SH-SY5Y (cell line): ENCODE measurements around the gene PTPN14.

Experiments used
- GATA2 ChIP-seq: IDR thresholded peaks from 2 replicates; pipeline ENCODE4 v1.6.1; 2011; ENCODE audit warnings: mild to moderate bottlenecking, low read depth, low read length
- GATA3 ChIP-seq: IDR thresholded peaks from 2 replicates; pipeline ENCODE4 v1.6.1; 2011; ENCODE audit warnings: low read depth, mild to moderate bottlenecking, low read length, moderate library complexity

DNA sequence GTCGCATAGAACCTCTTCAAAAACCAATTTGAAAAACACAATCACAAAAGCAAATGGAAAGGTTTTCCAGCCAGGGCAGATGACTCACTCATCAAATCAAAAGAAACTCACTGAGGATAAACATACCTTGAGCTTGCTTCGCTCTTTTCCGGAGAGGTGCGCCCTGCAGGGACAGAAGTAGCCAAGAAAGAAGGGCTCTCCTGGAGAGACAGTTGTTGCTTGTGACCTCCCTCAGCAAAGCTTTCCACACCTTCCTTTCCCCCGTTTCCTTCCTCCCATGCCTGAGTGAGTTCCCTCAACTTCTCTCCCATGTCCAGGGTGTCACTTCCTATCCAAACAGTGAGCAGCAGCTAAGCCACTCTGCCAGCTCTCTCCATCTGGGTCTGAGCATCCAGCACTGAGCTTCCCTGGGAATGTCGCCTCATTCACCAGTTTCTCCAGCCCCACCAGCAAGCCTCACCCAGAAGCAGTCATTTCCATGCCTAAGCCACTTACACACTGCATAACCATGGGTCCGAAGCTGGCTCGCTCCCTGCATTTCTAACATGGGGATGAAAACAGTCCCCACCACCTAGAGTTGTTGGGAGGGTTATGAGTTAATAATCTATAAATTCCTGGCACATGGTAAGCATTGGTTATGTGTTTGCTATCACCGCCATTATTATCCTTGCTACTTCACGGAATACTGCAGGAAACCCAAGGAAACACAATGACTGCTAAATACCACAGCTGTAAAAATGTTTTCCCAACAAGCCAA, 75.0 kb downstream of the PTPN14 start:
- no peak for TF ChIP-seq GATA3
- no peak for TF ChIP-seq GATA2
